GM19463 (cell line): Measurements from ENCODE around the gene MYO9B.

Experiments used
- ATAC-seq: cut with Tn5 transposase; IDR thresholded peaks from one replicate; pipeline ENCODE4 v1.9.1; 2021; ENCODE audit warnings: mild to moderate bottlenecking, moderate library complexity; ENCODE audit not compliant: unreplicated experiment

The MYO9B gene

GRCh38 chr19:17061205-17061604 is 14.4 kb upstream of the MYO9B start:
- ATAC-seq = no peak

DNA sequence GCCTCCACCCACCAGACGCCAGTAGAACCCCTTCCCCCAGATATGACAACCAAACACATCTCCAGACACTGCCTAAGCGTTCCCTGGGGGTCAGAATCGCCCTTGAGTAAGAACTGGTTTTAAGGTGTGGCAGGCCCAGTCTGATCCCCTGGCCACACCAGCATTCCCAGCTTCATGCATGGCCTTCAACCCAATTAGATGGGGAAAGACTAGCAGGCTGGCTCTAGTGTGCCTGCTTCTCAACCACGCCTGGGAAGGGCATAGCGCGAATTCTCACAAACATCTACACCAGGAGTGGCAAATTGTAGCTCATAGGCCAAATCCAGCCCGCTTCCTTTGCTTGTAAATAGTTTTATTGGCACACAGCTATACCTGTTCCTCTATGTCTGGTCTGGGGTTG is 13.9 kb upstream of the MYO9B start:
- ATAC-seq = no peak

DNA sequence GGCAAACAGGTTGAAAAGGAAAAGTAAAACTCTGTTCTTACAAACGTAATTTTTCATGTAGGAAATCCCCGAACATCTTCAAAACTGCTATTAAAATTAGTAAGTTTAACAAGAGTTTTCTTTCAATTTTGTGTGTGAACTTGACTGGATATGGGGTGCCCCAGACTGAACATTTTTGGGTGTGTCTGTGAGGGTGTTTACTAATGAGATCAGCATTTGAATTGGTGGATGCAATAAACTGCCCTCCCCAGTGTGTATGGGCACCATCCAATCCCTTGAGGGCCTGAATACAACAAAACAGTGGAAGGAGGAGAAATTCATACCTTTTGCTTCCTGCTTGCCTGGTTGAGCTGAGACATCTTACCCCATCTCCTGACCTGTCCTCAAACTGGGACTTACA is 12.1 kb upstream of the MYO9B start:
- no peak for ATAC-seq

- ATAC-seq = no peak
These were observed 6.4 kb upstream of the MYO9B start for GRCh38 chr19:17069193-17069592.

DNA sequence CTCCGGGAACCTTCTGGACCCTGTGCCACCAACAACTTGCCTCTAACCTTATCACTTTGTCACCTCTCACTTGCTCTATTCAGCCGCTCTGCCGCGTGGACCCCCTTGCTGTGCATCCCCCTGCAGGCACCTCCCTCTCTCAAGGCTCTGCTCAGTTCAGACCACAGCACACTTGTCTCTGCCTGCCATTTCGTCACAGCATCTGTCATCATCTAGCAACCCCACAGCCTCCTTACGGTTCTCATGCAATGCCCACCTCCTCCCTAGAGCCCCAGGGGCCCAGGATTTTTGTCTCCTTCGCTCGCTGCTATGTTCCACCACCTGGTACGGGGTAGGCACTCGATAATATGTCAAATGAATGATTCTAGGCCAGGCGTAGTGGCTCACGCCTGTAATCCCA is 5.2 kb upstream of the MYO9B start:
- no peak for ATAC-seq

DNA sequence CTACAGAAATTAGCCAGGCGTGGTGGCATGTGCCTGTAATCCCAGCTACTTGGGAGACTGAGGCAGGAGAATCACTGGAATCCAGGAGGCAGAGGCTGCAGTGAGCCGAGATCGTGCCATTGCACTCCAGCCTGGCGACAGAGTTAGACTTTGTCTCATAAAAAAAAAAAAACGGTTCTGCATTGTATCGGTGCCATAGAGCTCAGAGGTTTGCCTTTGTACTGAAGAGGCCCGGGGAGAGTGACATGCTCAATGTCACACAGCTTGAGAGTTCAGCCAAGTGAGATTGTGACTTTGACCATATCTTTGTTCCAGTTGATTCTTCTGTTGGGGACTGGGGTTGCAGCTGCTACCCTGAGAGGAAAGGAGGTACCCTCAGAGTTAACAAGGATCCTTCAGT is 4.7 kb upstream of the MYO9B start:
- ATAC-seq = no peak

- no peak for ATAC-seq
These were observed 1.5 kb upstream of the MYO9B start for GRCh38 chr19:17073869-17074633.

GRCh38 chr19:17074634-17075034 is 943 bp upstream of the MYO9B start:
- no peak for ATAC-seq

DNA sequence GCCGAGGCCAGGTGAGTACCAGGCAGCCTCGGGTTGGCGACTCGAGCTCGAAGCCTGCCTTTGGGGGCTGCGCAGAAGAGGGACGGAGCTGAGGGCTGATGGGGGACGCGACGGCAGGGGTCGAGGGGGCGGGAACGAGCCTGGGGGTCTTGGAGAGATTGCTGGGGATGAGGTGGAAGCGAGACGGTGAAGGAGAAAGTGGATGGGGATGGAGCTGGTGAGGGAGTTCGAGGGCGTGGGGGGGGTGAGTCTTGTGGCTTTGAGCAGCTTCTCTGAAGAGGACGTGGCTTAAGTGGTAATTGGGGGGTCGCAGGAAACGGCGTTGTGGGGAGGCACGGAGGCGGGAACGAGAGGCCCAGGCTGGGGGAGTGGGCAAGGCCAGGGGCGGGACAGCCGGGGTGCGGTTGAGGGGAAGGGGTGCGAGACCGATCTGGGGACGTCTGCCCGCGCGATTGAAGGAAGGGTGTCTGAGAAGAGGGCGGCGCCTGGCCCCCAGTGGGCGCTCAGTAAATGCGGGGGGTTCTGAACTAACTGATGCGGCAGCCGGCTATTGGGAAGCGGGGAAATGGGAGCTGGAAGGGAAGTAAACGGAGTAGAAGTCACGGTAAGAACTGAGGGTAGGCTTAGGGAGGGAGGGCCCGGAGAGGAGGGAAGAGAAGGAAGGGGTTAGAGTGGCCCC is 426 bp downstream of the MYO9B start:
- no peak for ATAC-seq

DNA sequence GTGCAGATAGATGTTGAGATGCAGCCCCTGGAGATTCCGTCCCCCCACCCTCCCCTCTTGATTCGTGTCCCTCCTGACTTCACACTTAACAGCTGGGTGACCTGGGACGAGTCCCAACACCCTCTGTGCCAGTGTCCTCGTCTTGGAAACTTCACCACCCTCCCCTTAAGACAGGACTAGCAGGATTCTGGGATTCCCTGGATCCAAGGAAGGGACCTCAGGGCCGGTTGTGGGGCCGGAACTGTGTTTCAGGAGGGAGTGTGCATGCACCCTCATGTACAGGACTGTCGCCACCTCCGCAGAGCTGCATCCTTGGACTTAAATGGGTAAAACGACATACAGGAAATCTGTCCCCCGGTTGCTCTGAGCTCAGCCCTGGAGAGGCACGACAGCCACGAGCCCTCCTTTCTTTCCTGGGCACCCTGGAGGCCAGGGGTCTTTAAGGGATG is 990 bp downstream of the MYO9B start:
- no peak for ATAC-seq

DNA sequence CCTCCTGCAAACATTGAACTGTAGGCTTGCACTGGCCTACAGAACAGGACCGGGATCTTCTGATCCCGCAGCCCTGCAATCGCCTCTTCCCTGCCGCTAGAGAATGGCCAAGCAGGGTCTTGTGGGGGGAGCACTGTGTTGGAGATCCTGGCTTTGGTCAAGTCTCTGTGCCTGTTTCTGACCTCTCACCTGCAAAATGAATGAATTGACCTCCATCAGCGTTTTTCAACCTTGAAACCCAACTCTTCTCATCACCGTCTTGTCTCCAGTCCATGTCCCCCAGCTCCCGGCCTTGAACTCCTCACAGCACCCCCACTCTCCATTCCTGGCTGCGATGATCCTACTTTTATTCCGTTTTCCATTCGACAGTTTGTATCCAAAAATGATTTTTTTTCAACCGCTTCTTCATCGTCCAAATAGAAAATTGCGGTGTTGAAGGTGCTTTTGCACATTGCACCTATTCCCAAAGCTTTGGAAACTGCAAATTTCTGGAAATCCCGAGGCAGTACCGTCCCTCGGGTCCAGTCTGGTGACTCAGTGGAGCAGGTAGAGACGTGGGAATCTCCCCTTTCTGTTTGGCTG is 2.0 kb downstream of the MYO9B start:
- no peak for ATAC-seq

DNA sequence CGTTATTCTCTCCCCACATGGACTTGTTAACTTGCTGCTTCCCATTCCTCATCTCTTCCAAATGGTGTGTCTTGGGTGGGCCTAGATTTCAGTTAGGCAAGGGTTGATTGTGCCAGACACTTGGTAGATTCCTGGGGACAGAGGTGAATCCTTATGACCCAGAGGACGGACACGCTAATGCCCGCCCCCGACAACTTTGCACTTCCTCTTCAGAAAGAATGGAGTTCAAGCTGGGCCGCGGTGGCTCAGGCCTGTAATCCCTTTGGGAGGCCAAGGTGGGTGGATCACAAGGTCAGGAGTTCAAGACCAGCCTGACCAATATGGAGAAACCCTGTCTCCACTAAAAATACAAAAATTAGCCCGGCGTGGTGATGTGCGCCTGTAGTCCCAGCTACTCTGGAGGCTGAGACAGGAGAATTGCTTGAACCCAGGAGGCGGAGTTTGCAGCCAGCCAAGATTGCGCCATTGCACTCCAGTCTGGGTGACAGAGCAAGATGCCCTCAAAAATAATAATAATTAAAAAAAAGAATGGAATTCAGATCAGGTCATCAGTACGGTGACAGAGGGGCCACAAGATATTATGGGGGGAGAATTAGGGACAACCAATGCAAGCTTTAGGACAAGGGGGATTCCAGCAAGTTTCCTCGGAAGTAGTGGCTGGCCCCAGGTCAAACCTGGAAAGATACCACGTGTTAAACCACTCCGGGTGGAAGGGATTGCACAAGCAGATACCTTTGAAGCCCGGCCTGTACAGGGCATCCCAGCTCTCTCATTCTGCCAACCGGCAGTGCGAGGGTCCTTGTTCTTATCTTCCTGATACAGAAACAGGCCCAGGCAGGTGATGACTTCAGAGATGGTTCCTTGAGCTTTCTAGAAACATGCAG is 2.7 kb downstream of the MYO9B start:
- ATAC-seq = no peak

DNA sequence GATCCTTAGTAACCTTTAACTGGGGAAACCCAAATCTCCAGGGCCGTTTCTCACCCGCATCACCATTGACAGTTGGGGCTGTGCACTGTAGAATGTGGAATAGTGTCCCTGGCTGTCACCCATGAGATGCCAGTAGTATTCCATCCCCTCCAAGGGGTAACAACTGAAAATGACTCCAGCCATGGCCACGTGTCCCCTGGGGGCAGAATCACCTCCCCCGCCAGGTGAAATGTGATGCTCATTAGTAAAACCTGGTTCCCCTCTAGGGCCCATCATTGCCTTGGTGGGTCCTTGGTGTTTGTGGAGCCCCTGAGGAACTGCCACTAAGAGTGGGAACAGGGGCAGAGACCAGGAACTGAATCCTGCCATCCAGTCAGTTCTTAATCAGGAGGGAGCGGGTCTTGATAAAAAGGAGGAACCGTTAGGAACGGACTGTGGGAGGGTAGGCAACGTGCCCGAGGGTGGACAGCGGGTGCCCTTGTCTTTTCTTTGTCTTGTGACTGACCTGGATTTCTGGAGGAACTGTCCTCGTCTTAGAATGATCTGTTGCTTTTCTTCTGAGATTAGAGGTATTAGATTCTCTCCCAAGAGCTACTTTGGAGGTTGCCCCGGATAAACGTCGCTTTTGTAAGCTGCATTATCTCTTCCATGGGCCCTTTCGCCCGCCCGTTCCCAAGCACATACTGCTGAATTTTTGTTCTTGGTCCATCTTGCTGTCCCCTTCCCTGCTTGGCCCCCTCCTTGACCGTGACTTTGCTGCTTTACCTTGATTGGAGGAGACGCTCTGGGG is 3.5 kb downstream of the MYO9B start:
- no peak for ATAC-seq

- no peak for ATAC-seq
These were observed 4.3 kb downstream of the MYO9B start for GRCh38 chr19:17079710-17080439.

GRCh38 chr19:17080440-17080801 is 4.8 kb downstream of the MYO9B start:
- ATAC-seq = no peak

- no peak for ATAC-seq
These were observed 6.4 kb downstream of the MYO9B start for GRCh38 chr19:17081672-17082630.

DNA sequence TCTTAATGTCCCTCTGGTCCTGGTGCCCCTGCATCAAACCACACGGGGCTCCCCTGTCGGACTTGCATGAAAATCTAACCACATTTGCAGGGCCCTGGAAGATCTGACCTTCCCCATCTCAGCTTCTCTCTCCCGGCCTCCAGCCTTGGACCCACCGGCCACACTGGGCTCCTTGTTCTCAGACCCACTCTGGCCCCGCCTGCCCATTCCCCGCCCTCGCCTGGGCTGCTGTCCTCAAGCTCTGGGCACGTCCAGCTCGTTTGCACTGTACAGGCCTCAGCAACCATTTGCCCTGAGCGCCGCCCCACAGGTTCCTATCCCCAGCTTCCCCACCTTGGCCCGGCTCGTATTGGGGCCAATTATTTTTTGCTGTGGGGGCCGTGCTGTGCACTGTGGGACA is 10.5 kb downstream of the MYO9B start:
- ATAC-seq = no peak

- ATAC-seq = no peak
These were observed 11.3 kb downstream of the MYO9B start for GRCh38 chr19:17086834-17087233.

GRCh38 chr19:17088552-17088951 is 13.0 kb downstream of the MYO9B start:
- no peak for ATAC-seq
